ENCODE data around the gene CRIP2.

DNA sequence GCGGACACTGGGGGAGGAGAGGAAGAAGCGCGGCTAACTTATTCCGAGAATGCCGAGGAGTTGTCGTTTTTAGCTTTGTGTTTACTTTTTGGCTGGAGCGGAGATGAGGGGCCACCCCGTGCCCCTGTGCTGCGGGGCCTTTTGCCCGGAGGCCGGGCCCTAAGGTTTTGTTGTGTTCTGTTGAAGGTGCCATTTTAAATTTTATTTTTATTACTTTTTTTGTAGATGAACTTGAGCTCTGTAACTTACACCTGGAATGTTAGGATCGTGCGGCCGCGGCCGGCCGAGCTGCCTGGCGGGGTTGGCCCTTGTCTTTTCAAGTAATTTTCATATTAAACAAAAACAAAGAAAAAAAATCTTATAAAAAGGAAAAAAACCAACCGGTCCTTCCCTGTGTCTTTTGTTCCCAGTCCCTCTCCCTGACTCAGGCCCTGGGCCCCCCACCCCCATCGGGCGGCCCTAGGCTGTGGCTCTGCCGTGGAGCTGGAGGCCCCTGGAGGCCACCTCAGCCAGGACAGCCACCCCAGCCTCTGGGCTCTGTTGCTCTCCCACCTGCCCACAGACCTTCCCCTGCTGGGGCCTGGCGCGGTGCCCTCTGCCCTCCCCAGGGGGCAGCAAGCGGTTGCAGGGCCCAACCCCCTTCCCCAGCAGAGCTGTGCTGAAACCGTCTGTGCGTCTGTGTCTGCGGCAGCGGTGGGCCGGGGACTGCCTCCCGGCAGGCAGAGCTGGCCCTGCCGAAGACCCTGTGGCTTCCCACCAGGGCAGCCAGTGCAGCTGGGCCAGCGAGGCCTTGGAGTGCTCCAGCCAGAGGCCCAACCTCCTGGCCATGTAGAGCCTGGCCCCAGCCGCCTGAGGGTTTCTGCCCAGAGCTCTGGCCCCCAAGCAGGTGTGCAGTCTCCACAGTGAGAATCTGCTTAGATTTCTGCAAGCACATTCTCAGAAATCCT is 4.0 kb upstream of the CRIP2 start:
- TF ChIP-seq, protein P1, sequence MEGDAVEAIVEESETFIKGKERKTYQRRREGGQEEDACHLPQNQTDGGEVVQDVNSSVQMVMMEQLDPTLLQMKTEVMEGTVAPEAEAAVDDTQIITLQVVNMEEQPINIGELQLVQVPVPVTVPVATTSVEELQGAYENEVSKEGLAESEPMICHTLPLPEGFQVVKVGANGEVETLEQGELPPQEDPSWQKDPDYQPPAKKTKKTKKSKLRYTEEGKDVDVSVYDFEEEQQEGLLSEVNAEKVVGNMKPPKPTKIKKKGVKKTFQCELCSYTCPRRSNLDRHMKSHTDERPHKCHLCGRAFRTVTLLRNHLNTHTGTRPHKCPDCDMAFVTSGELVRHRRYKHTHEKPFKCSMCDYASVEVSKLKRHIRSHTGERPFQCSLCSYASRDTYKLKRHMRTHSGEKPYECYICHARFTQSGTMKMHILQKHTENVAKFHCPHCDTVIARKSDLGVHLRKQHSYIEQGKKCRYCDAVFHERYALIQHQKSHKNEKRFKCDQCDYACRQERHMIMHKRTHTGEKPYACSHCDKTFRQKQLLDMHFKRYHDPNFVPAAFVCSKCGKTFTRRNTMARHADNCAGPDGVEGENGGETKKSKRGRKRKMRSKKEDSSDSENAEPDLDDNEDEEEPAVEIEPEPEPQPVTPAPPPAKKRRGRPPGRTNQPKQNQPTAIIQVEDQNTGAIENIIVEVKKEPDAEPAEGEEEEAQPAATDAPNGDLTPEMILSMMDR (IDR thresholded peaks at IDR 0.05): no peak
- no peak for TF ChIP-seq POLR2A (IDR thresholded peaks at IDR 0.05)

Measured in right lobe of liver (tissue), 4 donors.